ENCODE results near the gene APBB2.

- no peak for TF ChIP-seq MAX (IDR thresholded peaks at IDR 0.05)
- TF ChIP-seq RFX5 (IDR thresholded peaks at IDR 0.05; ENCODE audit: borderline replicate concordance, low read depth, low read length), result no peak
- TF ChIP-seq CTCF (IDR thresholded peaks at IDR 0.05; ENCODE audit: control extremely low read depth in 1 of 3, insufficient read depth in 1 of 3, low read depth in 1 of 3, low read length in 3 of 3), result no peak
- TF ChIP-seq POLR2A (IDR thresholded peaks at IDR 0.05; ENCODE audit: control extremely low read depth in 1 of 2, low read depth in 2 of 2, low read length in 2 of 2), result no peak
- TF ChIP-seq SAP30 (IDR thresholded peaks at IDR 0.05; ENCODE audit: insufficient read depth, insufficient replicate concordance, low read length), result no peak
- no peak for TF ChIP-seq BCL11A (IDR thresholded peaks at IDR 0.05; ENCODE audit: low read depth in 2 of 2, low read length in 2 of 2)
- no peak for TF ChIP-seq RAD21 (IDR thresholded peaks at IDR 0.05 in 1 of 2, conservative IDR thresholded peaks at IDR 0.05 in 1 of 2; ENCODE audit: low read depth in 2 of 2, low read length in 2 of 2)
- no peak for TF ChIP-seq CEBPB (IDR thresholded peaks at IDR 0.05; ENCODE audit: low read depth, low read length)
- TF ChIP-seq ATF3 (IDR thresholded peaks at IDR 0.05; ENCODE audit: insufficient read depth, low read depth, low read length), result no peak
- TF ChIP-seq EZH2 (IDR thresholded peaks at IDR 0.05; ENCODE audit: low read depth, low read length, severe bottlenecking), result no peak
- no peak for TF ChIP-seq JUN (IDR thresholded peaks at IDR 0.05; ENCODE audit: low read depth, low read length)
- no peak for TF ChIP-seq USF2 (IDR thresholded peaks at IDR 0.05; ENCODE audit: low read length)
Observed at GRCh38 chr4:41009411-41009810, 204.9 kb downstream of the APBB2 start.

Measured in H1 (cell line).